ENCODE results near the gene TSPAN5.

The TSPAN5 gene

GRCh38 chr4:98581126-98581525 lies 77.3 kb downstream of the TSPAN5 start:
- DNase-seq: no peak

DNA sequence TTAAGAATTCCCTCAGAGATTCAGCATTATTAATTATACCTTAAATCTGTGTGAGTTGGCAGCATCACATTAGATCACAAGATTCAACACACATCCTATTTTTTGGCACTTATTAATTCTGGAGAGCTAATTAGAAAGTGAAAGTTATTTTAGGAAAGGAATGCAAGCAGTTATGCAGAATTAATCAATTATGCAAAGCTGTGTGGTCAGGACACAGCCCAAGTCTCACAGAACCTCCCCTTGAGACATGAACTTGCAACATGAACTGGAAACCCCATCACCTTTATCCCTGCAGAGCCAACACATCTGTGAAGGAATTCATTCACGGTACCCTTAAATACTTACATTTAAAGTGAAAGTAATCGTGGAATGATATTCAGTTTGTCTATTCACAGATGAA lies 80.5 kb downstream of the TSPAN5 start:
- no peak for DNase-seq

DNA sequence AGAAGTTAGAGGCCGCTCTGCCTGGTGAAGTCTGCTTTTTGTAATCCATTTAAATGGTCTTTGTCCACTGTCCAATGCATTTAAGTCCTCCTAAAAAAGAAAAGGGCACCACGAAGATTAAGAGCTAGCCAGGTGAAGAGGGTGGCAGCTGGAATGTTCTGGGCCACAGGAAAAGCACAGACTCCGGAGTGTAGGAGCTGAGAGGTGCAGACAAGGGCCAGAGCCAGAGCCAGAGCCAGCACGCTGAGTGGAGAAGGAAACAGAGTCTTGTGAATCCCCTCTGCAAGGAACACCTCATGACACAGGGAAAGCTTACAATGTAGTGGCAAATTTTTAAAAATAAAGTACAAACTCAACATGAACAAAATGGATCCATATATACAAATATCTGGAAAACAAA lies 83.6 kb downstream of the TSPAN5 start:
- no peak for DNase-seq

DNA sequence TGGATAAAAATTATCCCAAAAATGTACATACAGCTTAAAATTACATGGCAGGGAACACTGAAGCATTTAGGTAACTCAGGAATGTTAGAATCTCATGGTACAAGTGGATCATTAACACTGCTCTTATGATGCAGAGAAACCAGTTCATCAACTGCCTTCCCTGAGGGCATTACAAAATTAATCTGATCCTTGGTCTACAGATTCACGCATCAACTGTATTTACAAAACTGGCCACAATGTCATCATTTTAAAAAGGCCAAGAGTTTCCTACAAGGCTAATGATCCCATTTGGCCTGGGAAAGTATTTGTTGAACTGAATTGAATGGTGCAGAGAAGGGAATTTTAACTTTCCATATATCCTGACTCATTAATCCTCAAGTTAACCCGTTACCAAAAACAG lies 84.6 kb downstream of the TSPAN5 start:
- DNase-seq: no peak

- DNase-seq: no peak
These were observed 85.7 kb downstream of the TSPAN5 start for GRCh38 chr4:98572697-98573096.

GRCh38 chr4:98571161-98571786 lies 87.1 kb downstream of the TSPAN5 start:
- DNase-seq: no peak

DNA sequence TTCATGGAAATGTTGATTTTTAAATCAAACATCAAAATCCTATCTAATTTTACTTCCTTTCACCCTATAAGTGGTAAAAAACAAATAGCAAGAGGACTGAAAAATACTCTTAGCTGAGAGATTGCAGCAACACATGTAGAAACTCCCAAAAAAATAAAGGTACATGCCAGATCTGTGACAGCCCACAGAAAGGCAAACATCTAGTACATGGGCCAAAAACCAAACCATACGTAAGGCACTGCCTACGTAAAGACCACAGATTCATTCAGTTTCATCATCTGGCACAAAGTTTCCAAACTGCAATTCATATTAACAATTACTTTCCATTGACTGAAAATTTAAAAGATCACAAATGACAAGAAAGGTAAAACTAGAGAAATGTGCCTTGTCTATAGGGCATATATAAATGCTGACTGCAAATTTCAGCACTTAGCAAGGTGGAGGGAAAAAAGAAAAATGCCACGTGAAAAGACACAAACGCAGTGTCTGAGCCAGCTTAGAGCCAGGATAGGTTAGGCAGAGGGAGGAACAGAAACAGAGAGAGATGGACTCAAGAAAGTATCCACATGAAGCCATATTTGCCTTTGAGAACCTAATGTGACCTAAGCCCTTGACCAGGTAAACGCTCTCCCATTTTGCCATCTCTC lies 88.1 kb downstream of the TSPAN5 start:
- DNase-seq: no peak

- DNase-seq: no peak
These were observed 89.3 kb downstream of the TSPAN5 start for GRCh38 chr4:98568941-98569663.

- DNase-seq: no peak
These were observed 90.8 kb downstream of the TSPAN5 start for GRCh38 chr4:98567611-98568010.

DNA sequence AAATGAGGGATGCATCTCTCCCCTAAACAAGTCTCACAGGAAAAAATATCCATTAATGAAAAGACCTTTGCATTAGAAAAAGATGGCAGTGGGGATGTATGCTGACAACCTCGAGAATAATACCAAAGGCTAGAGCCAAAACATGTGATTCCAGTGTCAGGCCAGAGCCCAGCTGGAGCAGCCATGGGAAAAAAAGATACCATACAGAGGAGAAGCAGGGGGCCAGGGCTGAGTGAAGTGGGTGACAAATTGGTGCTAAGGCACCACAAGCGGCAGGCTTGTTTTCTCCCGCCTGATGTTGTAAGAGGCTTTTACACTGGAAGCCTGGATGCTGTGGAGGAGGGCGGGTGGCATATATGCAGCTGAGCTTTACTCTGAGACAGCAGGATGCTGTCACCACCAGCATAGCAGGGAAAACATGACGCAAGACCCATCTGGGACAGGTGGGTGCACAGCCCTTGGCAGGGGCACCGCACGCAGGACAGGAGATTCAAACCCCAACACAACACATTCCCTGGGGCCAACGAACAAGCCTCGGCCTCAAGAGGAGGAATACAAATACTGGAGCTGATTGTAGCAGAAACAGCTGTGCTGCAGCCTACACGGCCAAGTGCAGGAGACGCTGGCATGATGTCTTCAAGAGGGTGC lies 91.9 kb downstream of the TSPAN5 start:
- DNase-seq: no peak

GRCh38 chr4:98565681-98566301 lies 92.6 kb downstream of the TSPAN5 start:
- DNase-seq: no peak

DNA sequence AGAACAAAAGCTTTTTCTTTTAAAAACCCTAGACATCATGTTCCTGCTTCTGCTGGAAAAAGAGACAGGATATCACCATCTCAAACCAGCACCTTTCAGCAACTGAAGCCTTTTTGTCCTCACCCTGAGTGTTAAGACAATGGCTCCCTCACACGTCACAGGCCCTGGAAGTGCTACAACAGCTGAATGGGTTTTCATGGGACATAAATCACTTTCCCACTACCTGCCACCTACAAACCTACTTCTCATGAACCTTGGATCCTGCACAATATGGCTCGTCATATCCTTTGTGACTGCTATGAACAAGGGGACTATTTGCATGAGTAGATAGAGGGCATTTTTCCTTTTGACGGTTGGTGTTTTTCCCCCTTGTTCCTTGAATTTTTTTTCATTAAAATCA lies 93.6 kb downstream of the TSPAN5 start:
- no peak for DNase-seq

DNA sequence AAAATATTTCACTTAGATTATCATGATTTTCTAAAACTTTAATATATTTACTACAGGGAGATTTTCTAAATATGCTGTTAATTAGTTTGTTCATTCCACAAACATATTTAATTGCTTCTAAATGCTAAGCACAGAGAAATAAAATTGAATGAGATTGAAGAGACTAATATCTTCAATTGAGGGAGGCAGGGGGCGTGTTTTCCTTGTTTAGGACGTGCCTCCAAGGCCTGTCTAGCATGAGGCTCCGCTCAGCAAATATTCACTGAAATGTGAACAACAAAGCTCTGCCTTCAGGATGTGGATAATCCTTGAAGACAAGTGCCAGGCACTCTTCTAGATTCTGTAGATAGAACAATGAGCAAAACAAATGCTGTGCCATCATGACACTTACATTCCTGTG lies 98.1 kb downstream of the TSPAN5 start:
- no peak for DNase-seq

DNA sequence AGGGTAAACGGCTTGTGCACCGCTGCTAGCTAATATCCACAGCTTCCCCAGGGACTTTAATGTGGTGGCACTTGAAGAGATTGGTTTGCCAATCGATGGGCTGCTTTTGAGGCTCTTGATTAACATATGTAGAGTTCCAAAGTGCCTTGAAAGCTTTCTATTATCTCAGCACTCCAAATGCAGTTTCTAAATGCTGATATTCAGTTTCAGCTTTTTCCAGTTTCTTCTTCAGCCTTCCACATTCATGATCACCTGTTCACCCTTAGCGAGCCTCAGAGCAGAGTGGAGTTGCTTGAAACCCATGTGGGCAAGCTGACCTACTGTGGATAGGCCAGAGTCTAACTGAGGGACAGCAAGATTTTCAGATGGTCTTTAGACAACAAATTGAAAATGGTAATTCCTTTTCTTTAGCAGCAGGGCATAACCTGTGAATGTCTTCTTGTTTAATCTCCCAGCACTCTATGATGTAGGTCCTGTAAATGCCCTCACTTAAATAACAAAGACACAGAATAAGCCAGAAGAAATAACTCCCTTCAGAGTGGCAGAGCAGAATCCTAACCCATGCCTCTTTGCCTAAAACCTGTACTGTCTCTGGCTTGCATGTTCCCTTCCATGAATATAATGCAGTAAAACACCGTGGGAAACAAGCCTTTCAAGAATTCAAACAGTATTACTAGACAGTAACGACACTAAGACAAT lies 99.8 kb downstream of the TSPAN5 start:
- no peak for DNase-seq

GRCh38 chr4:98557194-98557892 lies 101.1 kb downstream of the TSPAN5 start:
- DNase-seq: no peak

- no peak for DNase-seq
These were observed 102.0 kb downstream of the TSPAN5 start for GRCh38 chr4:98556451-98556850.

DNA sequence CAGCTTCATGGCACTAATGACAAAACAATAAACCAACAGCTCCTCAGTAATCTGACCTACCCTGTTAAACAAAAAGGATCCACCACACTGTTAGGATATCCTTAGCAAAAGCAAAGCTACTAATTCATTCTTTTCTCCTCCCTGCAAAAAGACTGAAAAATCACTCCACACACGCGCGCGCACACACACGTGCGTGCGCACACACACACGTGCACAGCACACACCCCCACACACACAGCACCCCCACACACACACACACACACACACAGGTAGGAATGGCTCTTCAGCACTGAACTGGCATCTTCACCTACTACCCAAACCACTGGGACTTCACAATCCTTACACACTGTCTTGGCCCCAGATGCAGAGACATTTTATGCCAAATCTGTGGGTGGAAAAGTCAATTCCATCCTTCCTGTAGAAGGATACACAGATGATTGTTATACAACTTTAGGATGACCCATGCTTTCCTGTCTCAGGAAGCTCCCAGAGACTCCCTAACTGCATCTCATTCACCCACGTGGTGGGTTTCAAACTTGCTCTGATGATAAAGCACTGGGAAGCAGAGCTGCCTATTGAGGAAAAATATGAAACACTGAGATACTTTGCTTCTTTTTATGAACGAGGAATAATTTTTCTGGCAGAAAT lies 102.5 kb downstream of the TSPAN5 start:
- DNase-seq: no peak

GRCh38 chr4:98546910-98547594 lies 111.4 kb downstream of the TSPAN5 start:
- DNase-seq: no peak

GRCh38 chr4:98544818-98545414 lies 113.5 kb downstream of the TSPAN5 start:
- DNase-seq: no peak

GRCh38 chr4:98544141-98544817 lies 114.1 kb downstream of the TSPAN5 start:
- no peak for DNase-seq

All from stimulated activated CD4-positive, alpha-beta T cell treated with anti-CD3 and anti-CD28 coated beads, Interleukin-15, amount 100 ng/mL, for 24 hours (primary cell).